NCI-H1105 (cell line): ENCODE data around the gene LGR6.

Experiments used
- DNase-seq: peaks from one replicate; lab custom pipeline; 2025; lab: John Stamatoyannopoulos, UW

Gene LGR6

DNA sequence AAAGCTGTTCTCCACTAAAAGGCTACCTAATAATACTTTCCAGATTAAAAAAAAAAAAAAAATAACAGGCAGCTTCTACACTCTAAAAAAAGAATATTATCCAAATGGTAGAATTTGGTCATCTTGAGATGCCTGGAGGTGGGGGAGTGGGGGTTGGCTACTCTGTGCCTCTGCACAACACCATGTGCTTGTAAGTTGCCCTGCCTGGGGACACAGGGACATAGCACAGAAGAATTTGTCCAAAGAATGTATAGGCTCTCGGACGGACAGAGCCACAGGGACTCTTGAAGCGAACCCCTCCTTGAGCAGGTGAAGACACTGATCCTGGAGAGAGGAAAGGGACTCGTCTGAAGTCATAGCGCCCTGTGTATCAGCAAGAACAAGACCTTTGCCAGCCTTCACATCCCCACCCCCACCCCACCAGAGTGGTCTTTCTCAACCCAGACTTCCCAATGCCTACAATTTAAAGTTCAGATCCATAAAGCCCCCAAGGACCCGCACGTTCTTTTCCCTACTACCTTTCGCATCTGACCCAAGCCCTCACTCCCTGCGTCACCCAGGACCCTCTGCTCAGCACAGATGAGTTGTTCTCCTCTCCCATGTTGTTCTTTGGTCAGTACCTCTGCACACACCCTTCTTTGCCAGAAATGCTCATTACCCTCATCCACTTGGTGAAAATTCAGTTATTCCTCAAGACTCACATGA lies 72.6 kb downstream of the LGR6 start:
- DNase-seq = no peak

DNA sequence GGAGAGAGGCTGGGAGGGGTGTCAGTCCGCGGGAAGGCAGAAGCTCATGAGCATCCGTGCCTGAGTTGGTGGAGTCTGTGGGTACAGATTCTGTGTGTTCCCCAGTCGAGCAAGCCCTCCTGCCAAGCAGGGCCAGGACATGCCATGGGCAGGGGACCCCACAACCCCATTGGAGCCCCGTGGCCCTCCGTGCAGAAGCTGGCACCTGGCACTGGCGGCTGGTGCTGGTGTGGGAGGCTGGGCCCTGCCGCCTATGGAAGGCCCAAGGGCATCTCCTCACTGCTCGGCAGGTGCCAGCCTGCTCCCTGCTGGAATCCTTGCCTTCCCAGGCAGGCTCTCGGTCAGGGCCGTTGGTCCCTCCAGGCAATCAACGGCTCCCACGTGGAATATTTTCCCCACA lies 74.4 kb downstream of the LGR6 start:
- DNase-seq = no peak

DNA sequence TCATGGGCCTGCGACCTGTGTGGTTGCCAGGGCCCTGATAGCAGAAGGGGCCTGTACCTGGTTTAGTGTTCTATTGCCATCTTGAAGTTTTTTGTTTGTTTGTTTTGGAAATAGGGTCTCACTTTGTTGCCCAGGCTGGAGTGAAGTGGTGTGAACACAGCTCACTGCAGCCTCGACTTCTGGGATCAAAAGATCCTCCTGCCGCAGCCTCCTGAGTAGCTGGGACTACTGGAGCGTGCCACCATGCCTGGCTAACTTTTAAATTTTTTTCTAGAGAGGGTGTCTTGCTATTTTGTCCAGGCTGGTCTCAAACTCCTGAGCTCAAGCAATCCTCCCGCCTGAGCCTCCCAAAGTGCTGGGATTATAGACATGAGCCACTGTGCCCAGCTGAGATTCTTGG lies 75.2 kb downstream of the LGR6 start:
- DNase-seq = no peak

DNA sequence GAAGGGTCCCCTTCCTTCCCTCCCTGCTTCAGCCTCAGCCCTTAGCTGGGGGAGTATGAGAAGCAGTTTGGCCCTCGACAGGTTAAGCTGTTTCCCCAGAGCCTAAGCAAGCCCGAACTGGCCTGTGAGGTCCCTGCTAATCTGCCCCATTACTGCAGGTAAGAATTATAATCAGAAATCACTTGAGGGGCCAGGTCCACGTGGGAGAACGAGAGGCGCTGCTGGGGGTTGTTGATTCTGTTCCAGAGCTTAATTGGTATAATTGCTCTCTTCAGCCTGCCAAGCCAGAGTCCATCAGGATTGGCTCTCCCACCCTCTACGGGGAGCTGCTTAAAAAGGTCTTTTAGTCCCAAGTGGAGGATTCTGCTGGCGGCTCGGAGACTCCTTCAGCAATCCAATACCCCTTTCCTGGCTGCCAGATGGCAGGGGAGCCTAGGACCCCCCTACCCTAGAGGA lies 77.3 kb downstream of the LGR6 start:
- DNase-seq = peak; percentile 97

DNA sequence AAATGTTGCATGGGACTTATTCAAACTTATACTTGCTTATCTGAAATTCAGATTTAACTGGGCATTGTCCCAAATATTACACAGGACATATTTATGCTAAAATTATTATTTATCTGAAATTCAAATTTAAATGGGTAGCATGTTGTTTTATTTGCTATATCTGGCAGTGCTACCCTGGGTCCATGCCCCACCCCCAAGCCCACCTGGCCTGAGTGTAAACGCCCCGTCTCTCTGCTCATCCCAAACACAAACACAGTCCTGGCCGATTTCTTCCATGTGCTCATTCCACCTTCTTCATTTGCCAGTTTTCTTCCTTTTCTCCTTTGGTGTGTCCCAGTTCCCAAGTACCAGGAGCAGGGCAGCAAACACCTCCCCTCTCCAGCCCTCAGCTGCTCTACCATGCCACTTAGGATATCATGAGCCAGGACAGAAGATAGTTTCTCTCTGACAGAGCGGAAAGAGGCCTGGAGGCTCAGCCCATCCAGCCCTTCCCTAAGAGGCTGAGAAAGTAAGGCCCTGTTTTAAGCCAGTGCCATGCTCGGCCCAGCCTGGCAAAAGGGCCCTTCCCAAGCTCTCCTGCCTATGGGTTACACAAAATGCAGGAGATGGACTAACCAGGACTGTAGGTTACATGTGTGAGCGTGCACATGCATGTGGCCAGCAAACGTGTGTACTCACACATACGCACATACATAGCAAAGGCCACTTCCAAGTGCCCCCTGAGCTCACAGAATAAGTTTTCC lies 78.7 kb downstream of the LGR6 start:
- DNase-seq = no peak

DNA sequence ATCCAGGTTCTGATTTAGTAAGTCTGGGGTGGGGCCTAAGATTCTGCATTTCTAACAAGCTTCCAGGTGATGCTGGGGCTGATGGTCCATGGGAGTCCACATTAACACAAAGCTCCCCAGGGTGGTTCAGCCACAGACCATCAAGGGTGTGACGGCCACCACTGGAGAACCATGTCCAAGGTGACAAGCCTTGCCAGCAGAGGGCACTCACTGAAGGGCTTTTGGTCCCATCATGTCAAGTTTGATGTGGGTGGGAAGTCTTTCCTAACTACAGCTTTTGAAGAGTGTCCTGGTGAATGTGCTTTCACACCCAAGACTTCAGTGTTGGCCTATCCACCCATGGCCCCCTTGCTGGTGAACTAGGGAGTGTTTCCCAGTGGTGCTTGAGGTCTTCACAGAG lies 81.0 kb downstream of the LGR6 start:
- no peak for DNase-seq

DNA sequence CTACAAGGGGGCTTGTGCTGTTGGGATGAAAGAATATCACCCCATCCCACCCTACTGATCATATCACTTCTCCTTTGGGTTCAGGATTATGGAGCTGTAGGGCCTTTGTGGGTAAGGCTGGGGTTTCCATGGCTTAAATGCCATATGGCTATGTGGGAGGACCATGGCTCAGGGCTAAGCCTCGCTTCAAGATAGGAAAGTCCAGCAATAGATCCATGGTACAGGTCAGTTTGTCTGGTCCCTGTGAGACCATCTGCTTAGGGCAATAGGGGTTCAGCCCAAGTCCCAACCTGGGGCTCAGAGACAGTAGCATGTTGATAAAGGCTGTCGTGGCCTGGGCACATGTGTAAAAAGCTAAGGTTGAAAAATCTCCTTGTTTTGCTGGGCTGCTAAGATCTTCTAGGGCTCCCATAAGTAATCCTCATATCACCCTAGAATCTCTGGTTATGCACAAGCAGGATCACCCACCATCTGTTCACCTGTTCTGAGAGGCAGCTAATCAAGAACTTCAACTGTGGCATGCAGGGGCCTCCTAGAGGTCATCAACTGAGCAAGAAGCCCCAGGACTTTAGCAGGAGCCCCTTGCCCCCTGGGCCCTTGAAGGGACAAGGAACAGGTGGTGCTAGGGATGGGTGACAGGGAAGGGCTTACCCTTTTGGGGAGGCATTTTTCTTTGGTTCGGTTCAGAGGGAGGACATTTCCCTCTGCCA lies 81.6 kb downstream of the LGR6 start:
- DNase-seq = no peak

DNA sequence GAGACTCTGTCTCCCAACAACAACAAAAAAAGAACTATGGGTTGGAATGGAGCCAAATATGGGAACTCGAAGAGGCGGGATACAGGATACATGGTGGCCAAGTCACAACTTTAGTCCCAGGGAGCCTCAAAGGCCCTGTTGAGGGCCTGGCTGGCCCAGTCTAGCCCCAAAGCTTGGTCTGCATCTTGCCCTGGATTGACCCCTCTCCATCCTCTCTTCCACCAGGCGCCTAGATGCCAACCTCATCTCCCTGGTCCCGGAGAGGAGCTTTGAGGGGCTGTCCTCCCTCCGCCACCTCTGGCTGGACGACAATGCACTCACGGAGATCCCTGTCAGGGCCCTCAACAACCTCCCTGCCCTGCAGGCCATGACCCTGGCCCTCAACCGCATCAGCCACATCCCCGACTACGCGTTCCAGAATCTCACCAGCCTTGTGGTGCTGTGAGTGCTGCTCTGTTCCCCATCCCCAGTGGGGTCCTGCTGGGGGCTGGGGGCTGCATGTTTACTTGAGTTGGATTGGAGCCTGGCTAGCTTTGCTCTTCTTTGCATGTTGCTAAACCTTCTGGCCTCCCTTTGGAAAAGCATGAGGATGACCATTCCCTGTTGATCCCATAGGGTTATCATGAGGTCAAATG lies 82.6 kb downstream of the LGR6 start:
- no peak for DNase-seq

DNA sequence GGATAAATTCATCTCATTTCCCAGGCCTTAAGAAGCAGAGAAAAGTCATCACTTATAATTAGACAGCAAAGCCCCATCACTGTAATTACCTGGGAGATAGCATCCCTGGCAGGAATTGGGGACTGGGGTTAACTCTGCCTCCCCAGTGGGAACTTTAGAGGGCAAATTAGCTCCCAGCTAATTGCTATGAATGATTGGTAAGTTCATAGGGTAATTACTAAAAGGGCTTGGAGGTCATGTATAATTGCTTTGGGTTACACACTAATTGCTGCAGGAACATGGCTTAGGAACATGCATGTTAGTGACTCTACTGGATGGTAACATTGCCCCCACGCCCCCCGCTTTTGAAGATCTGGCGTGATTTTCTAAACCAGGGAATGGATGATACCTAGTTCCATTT lies 83.3 kb downstream of the LGR6 start:
- no peak for DNase-seq

DNA sequence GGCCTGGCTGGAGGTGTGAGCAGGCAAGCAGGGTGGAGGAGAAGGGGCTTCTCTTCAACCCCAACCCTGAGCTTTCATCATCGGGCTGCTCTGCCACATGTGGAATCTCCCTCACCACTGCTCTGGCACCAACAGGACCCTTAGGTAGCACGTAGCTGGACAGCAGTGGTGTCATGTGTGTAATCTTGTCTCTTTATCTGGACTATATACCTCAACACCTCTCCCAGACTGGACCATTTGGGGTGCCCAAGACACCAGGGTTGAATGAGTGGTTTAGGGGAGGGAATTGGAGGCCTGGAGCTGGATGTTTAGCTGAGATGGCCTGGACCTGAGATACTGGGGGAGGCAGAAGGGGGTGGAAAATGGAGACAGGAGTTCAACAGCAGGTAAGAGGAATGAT lies 85.2 kb downstream of the LGR6 start:
- DNase-seq = no peak

DNA sequence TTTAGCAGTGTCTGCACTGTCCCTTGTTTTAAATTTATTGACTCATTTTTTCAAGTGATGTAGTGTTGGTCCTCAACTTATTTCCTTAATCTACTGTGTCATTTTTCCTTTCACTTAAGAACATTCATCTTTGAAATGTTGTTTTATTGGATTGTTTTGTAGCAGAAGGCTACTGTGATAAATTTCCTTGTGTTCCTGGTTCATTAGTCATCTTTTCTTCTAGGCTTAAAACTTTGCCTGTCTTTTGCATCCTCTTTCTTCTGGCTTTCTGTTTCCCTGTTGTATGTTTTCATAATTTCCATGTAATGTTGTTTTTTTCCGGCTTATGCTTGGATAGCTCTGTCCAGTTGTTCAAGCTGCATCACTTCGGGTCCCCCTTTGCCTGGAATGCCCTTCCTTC lies 86.2 kb downstream of the LGR6 start:
- DNase-seq = no peak

DNA sequence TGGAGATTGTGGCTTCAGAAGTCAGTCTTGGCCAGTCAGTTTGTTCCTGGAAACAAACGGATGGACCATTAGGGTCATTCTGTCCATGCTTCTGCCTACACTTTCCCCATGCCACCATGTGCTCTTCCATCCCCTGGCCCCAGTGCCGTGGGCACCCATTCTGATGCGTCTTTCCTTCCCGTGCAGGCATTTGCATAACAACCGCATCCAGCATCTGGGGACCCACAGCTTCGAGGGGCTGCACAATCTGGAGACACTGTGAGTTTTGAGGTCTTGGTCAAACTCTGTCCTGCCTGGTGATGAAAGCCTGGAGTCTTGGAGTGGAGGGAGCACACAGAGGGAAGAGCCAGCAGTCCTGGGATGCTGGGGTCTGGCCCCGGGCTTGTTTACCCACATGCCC lies 87.0 kb downstream of the LGR6 start:
- DNase-seq = no peak

DNA sequence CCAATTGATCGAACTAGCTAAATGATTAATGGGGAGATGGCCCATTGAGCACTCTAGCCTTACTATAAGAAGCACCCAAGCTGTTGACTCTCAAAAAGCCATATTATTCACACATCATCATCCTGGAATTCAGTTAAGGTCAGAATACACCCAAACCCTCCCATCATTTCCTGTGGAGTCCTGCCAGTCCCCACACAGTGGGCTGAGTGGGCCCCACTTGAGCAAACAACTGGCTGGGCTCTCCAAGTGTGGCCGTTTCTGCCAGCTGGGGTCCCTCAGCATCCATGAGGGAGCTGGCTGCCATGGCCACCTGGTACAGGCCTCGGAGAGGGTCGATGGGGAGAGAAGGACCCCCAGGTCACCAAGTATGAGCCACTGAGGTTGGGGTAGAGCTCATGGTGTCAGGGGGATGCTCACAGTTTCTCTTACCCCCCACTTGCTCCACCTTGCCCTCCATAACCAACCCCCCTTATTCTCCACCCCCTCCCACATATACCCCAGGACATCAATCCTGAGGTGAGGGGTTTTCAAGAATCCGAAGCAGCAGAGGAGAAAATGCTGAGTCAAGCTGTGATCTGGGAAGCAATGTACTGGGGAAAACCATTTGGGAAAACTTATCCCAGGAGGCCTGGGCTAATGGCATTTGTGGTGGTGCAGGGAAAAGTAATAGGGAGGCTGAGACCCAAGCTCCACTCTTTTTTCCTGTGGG lies 87.9 kb downstream of the LGR6 start:
- no peak for DNase-seq

DNA sequence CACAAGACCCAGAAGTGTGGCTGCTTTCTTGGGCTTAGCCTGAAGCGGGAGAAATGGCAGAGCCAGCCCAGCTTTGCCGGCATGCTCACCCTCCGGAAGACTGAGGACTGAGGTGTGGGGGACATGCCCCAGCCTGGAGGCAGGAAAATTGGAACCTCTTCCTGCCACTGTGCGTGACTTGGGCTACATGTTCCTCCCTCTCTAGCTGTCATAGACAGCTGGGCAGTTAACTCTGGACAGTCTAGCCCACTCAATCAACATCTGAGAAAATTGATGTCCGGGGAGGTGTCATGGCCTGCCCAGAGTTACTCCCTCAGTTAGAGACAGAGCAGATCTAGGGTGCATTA lies 88.4 kb downstream of the LGR6 start:
- no peak for DNase-seq

DNA sequence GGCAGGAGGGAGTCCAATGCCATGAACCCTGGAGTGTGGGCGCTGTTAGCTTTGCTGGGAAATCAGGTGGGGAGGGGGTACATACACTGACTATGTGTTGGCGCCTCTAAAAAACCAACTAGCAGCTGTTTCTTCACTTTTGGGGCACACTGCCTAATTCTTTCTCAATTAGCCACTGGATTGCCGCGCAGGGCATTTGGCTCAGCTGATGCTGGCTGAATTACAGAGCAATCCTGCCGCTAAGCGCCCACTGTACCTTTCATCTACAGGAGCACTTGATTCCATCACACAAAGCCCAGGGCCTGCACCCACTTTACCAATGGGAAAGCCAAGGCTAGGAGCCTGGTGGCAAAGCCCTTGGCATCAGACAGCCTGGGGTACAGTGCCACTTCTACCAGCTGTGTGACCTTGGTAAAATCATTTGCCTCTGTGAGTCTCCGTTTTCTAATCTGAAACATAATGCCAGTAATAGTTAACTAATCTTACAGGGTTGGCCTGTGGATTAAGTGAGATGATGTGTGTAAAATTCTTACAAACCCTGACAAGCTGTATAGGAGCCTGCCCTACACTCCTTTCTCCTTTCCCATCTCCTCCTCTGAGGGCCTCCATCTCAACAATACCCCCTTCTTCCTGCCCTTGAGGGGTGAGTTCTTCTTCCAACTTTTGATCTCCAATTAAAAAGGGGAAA lies 89.1 kb downstream of the LGR6 start:
- DNase-seq = no peak

DNA sequence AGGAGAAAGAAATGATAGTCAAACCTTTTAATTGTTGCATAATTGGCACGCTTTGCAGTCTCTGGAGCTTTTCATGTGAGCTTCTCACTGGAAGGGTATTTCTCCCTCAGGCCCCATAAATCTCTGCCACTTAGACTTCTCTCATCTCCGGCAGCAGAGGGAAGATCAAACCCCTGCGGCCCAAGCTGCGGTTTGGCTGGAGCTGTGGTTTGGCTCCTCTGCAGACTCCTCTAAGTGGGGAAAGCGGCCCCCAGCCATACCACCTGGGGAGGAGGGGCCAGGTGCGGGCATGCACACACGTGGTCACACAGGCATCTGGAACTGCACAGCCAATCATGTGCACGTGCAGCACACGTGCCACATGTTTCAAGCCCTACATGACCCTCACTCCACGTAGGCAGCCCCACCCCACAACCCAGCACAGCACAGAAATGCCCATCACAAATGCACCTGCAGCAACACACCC lies 89.8 kb downstream of the LGR6 start:
- peak; percentile 78 for DNase-seq

DNA sequence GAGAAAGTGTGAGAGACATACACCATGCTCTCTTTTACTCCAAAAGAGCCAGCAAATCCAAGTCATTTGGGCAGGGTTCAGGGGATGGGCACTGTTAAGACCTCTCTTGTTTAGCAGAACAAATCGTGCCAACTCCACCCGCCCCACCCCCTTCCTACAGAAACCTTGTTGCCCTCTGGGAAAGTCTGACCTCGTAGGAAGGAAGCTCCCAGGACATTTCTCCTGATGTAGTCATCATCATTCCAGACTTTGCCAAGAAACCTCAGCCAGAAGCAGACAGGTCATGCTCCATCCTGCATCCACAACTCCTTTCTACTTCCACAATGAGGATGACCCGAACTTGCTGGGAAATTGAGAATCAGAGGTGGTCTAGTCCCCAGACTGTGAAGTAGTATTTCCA lies 90.4 kb downstream of the LGR6 start:
- DNase-seq = no peak

DNA sequence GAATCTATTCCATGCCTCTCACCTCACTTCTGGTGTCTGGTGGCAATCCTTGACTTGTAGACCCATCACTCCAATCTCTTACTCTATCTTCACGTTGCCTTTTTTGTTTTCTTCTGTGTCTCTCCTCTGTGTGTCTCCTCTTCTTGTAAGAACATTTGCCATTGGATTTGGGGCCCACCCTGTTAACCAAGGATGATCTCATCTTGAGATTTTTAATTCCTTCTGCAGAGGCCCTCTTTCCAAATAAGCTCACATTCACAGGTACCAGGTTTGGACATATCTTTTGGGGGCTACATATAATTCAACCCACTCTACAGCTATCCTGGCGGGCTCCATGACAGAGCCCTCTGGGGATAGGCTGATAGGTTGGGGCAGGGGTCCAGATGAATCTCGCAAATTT lies 92.3 kb downstream of the LGR6 start:
- no peak for DNase-seq

DNA sequence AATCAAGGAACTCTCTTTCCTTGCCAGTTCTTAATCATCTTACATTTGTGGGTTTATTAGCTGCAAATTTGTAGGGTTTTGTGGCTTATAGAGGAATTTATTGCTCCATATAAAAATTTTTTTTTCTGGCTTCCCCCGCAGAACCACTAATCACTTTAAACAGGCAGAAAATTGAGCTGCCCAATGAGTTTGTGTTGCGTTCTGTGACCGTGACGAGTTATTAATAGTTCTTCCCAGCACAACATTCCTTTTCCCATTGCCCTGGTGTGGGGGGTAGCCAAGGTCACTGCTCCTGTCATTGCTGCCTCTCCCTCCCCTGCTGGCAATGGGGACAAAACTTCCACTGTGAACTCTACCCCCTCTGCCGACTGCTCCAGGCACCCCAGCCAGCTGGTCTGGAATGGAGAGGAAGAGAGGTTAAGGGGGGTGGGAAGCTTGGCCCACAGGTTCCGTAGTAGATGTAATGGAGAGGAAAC lies 93.1 kb downstream of the LGR6 start:
- DNase-seq = no peak

DNA sequence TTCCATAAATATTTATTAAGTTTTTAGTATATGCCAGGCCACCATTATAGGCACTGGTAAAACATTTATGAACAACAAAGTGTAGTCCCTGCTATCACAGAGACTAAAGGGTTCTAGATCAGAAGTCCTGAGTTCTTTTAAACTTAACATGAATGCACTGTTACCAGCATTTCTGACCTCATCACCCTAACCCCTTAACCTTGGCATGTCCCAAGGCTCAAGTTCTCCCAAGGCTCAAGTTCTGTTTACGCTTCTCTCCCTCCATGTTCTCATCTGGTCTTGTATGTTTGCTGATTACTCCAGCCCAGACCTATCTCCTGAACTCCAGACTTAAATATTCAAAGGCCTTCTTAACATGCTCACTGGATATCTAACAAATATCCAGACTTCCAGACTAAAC lies 93.6 kb downstream of the LGR6 start:
- DNase-seq = no peak

DNA sequence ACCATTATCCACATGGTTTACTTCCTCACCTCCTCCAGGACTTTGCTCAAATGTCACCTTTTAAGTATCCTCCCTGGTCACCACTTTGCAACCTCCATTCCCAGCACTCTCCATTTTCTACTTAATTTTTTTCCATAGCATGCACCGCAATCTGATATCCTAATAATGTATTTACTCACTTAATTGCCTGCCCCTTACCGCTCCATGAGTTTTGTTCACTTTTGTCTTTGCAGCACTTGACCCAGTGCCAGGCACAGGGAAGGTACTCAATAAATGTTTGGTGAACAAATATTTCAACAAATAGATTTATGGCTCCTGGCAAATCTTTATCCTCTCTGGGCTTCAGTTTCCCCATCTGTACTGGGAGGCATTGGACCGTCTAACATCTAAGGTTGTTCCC lies 94.6 kb downstream of the LGR6 start:
- DNase-seq = peak; percentile 46
